HepG2 (cell line): Measurements from ENCODE around the gene PCDHGA9. TPM values are rescaled to one million over a fixed set of nuclear protein-coding genes. Genes with fewer than 3 reads are reported as not detected.

Experiments
- ATAC-seq: fragments of 200-7000 bp; cut with Tn5 transposase; 3 replicates; pipeline ENCODE4 v1.9.1; 2020; ENCODE audit warnings: mild to moderate bottlenecking, moderate library complexity
- BruUV-seq: library from RNA; stranded (reverse); fragments of 400-500 nt; replicated peaks from 2 replicates; lab custom pipeline; 2021; lab: Mats Ljungman, UMichigan
- CTCF ChIA-PET: fragments of 300-600 bp; formaldehyde crosslinking; extraction: SDS; loops from one replicate; lab custom pipeline; 2021; ENCODE audit warnings: low total read pairs, inconsistent platforms, low intra/inter-chr PET ratio; lab: Yijun Ruan, JAX
- POLR2A ChIA-PET: fragments of 350-600 bp; sonication (Branson Sonifier 250); formaldehyde crosslinking; loops from one replicate; lab custom pipeline; 2020; ENCODE audit warnings: antibody characterized with exemption, inconsistent platforms; lab: Yijun Ruan, JAX
- DNase-seq: peaks from one replicate; pipeline ENCODE4 v3.0.0-alpha.2; 2015; ENCODE audit warnings: low spot score
- FAIRE-seq: peaks from 3 replicates; lab custom pipeline; 2011; peaks lifted over from hg19 to GRCh38; lab: Jason Lieb, UNC
- H2AFZ ChIP-seq: one replicate; pipeline ENCODE4 v1.6.1; 2011; ENCODE audit warnings: low read length, inconsistent platforms
- H3K27ac ChIP-seq: fragments of 300-600 bp; 3 replicates; pipeline ENCODE4 v1.8.0; 2011; ENCODE audit warnings: mixed run types, mild to moderate bottlenecking, mixed read lengths, low read length, inconsistent platforms; ENCODE audit not compliant: insufficient read depth; ENCODE audit errors: extremely low read length
- H3K27me3 ChIP-seq, 2 experiments: fragments of 200-600 bp in 1 of 2; 2 replicates in 1 of 2; 3 replicates in 1 of 2; pipeline versions ENCODE4 v1.6.0 to v1.8.0; 2011; ENCODE audit warnings: low read length in 2 of 2, mild to moderate bottlenecking in 2 of 2, moderate library complexity in 2 of 2, inconsistent platforms in 1 of 2; ENCODE audit not compliant: insufficient read depth in 2 of 2, control insufficient read depth in 1 of 2
- H3K36me3 ChIP-seq, 2 experiments: fragments of 200-600 bp in 1 of 2; replicated peaks in 1 of 2; 2 replicates in 1 of 2; 3 replicates in 1 of 2; pipeline versions ENCODE4 v1.5.1 to v1.8.0; 2011; ENCODE audit warnings: low read length in 2 of 2, inconsistent platforms in 1 of 2; ENCODE audit not compliant: insufficient read depth in 2 of 2, control insufficient read depth in 1 of 2
- H3K4me1 ChIP-seq: 2 replicates; pipeline ENCODE4 v1.5.1; 2012; ENCODE audit warnings: low read length, inconsistent platforms; ENCODE audit not compliant: insufficient read depth
- H3K4me2 ChIP-seq: 2 replicates; pipeline ENCODE4 v1.6.0; 2011; ENCODE audit warnings: low read depth, low read length, inconsistent platforms
- H3K4me3 ChIP-seq, 3 experiments: fragments of 200-600 bp in 1 of 3; sonication (generic), shearing (Covaris generic) in 1 of 3; replicated peaks in 1 of 3; 2 replicates each; pipeline ENCODE4 v1.5.1; 2011 to 2016; ENCODE audit warnings: low read length in 3 of 3, inconsistent platforms in 2 of 3, low read depth in 2 of 3, mild to moderate bottlenecking in 2 of 3, control low read depth in 1 of 3, mixed read lengths in 1 of 3; ENCODE audit not compliant: insufficient read depth in 1 of 3
- H3K79me2 ChIP-seq: one replicate; pipeline ENCODE4 v1.6.1; 2011; ENCODE audit warnings: low read length, inconsistent platforms; ENCODE audit not compliant: insufficient read depth
- H3K9ac ChIP-seq: 2 replicates; pipeline ENCODE4 v1.6.0; 2011; ENCODE audit warnings: mild to moderate bottlenecking, low read depth, low read length, inconsistent platforms; ENCODE audit not compliant: insufficient read depth
- H3K9me3 ChIP-seq: 2 replicates; pipeline ENCODE4 v1.5.1; 2012; ENCODE audit warnings: mild to moderate bottlenecking, low read length
- H4K20me1 ChIP-seq: 2 replicates; pipeline ENCODE4 v1.6.0; 2011; ENCODE audit warnings: inconsistent platforms, mild to moderate bottlenecking, low read length, moderate library complexity; ENCODE audit not compliant: insufficient read depth
- FOXK1 ChIP-seq: sonication (generic); formaldehyde crosslinking; IDR thresholded peaks from 2 replicates; pipeline ENCODE4 v1.4.0; 2020; ENCODE audit warnings: low read depth, missing genetic modification reagents, borderline replicate concordance
- ZKSCAN5 ChIP-seq: sonication (generic); formaldehyde crosslinking; IDR thresholded peaks from 2 replicates; pipeline ENCODE4 v1.5.1; 2020; ENCODE audit warnings: mild to moderate bottlenecking, missing genetic modification reagents
- ZNF335 ChIP-seq: sonication (generic); formaldehyde crosslinking; IDR thresholded peaks from 2 replicates; pipeline ENCODE4 v1.4.0; 2020; ENCODE audit warnings: missing genetic modification reagents
- WGBS: methylation state at CpG from one replicate; pipeline ENCODE4 v1.1.6; 2017; ENCODE audit warnings: low lambda C conversion rate; 5-methylcytosine and 5-hydroxymethylcytosine counted together
- in situ Hi-C: cut with HindIII; loops from 2 replicates; pipeline ENCODE4 v1.10.0; 2017; ENCODE audit warnings: low pct_unique_long_range_greater_than_20kb; ENCODE audit not compliant: extremely low pct_ligation_motif_present
- intact Hi-C: fragments of 100-400 bp; cut with micrococcal nuclease; formaldehyde crosslinking; loops from one replicate; pipeline ENCODE4 v1.10.0; 2022; ENCODE audit not compliant: unreplicated experiment
- polyA plus RNA-seq, 8 experiments: library from polyadenylated mRNA; depleted of rRNA in 3 of 8; stranded (reverse) in 7 of 8; unstranded in 1 of 8; fragments of >200 nt; fragmentation: Illumina TruSeq in 4 of 8; extraction: Trizol in 4 of 8; gene quantifications; 2 replicates each; pipeline versions ENCODE4 v1.2.1 to v1.2.3, GENCODE V29; 2011 to 2016; ENCODE audit warnings: low read depth in 4 of 8, missing spikeins in 1 of 8, mixed read lengths in 1 of 8; ENCODE audit not compliant: insufficient read depth in 1 of 8
- total RNA-seq, 5 experiments: library from RNA; depleted of rRNA; stranded (reverse); fragments of >200 nt; fragmentation: Illumina TruSeq; extraction: Trizol; gene quantifications; 2 replicates each; pipeline ENCODE4 v1.2.3, GENCODE V29; 2016; ENCODE audit warnings: low read depth in 1 of 5
- TF ChIP-seq, protein P1 (sequence below): sonication (generic); formaldehyde crosslinking; conservative IDR thresholded peaks from 2 replicates; pipeline ENCODE4 v1.4.0; 2020; ENCODE audit warnings: missing genetic modification reagents
- TF ChIP-seq, protein P2 (sequence below): sonication (generic); formaldehyde crosslinking; IDR thresholded peaks from 2 replicates; pipeline ENCODE4 v1.4.0; 2020; ENCODE audit warnings: missing genetic modification reagents

PCDHGA9 gene
- total and polyA plus RNA-seq, 2 of the 13 experiments (the other 11 are each of a cell fraction or from before 2014, with no cell fraction given), result 0.09 to 0.38 TPM

GRCh38 chr5:141409598-141410306 is 7.2 kb downstream of the PCDHGA9 start (continued):
- TF ChIP-seq ZKSCAN5 (CRISPR knock-in tag) (no peak), FOXK1 (CRISPR knock-in tag) (no peak), ZNF335 (CRISPR knock-in tag) (no peak)
- TF ChIP-seq, protein P1, sequence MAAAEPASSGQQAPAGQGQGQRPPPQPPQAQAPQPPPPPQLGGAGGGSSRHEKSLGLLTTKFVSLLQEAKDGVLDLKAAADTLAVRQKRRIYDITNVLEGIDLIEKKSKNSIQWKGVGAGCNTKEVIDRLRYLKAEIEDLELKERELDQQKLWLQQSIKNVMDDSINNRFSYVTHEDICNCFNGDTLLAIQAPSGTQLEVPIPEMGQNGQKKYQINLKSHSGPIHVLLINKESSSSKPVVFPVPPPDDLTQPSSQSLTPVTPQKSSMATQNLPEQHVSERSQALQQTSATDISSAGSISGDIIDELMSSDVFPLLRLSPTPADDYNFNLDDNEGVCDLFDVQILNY (CRISPR knock-in tag), result no peak
- TF ChIP-seq, all 625 proteins: peak for 0

DNA sequence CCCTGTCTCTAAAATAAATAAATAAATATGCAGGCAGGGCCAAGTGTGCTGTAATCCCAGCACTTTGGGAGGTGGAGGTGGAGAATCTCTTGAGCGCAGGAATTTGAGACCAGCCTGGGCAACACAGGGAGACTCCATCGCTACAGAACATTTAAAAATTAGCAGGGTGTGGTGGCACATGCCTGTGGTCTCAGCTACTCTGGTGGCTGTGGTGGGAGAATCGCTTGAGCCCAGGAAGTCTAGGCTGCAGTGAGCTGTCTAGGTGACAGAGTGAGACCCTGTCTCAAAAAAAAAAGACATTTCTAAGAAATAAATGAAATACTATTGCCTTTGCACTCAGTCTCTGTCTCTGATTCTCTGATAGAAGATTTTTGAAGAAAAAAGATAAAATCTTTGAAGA is 9.0 kb downstream of the PCDHGA9 start:
- Histone ChIP-seq H3K27me3 (no peaks in the 10 kb centered on the region), H3K27ac (no peak overlapping the region), H4K20me1 (no peaks in the 10 kb centered on the region), H3K36me3 (no peaks in the 10 kb centered on the region), H3K4me2 (no peak overlapping the region), H3K4me1 (no peaks in the 10 kb centered on the region), H3K9me3 (no peaks in the 10 kb centered on the region; the same call in 1 of the 2 replicates), H2AFZ (no peak overlapping the region), H3K4me3 (no peak overlapping the region), H3K79me2 (no peaks in the 10 kb centered on the region), H3K9ac (no peak overlapping the region)
- in situ Hi-C loops, result no loop called here
- POLR2A ChIA-PET, result no interaction called here
- FAIRE-seq (no peak), ATAC-seq (no peak), DNase-seq (no peak)
- CTCF ChIA-PET, result no interaction called here
- 51% methylated on average over 3 of the region's 3 CpGs for WGBS
- no TSS peak for BruUV-seq
- intact Hi-C loops, result no loop called here
- TF ChIP-seq, protein P2, sequence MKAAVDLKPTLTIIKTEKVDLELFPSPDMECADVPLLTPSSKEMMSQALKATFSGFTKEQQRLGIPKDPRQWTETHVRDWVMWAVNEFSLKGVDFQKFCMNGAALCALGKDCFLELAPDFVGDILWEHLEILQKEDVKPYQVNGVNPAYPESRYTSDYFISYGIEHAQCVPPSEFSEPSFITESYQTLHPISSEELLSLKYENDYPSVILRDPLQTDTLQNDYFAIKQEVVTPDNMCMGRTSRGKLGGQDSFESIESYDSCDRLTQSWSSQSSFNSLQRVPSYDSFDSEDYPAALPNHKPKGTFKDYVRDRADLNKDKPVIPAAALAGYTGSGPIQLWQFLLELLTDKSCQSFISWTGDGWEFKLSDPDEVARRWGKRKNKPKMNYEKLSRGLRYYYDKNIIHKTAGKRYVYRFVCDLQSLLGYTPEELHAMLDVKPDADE, result no peak
